AG04449 (cell line): ENCODE results near the gene PRKAG2.

ENCODE experiments used
- CTCF ChIA-PET: fragments of 350-600 bp; formaldehyde crosslinking; extraction: SDS; loops from one replicate; lab custom pipeline; 2021; ENCODE audit warnings: antibody characterized with exemption; lab: Yijun Ruan, JAX
- POLR2A ChIA-PET: fragments of 400-600, 350-600 bp; formaldehyde crosslinking; extraction: SDS; loops from one replicate; lab custom pipeline; 2020; ENCODE audit warnings: antibody characterized with exemption, inconsistent platforms; lab: Yijun Ruan, JAX
- DNase-seq: peaks from one replicate; pipeline ENCODE4 v3.0.0-alpha.2; 2010; ENCODE audit warnings: low read depth, low spot score
- H3K4me3 ChIP-seq: 2 replicates; pipeline ENCODE4 v1.5.1; 2011; ENCODE audit warnings: low read depth, mild to moderate bottlenecking, control low read depth, low read length
- TF ChIP-seq, protein P1 (sequence below): IDR thresholded peaks from one replicate; pipeline ENCODE4 v1.5.1; 2011; ENCODE audit warnings: mild to moderate bottlenecking, moderate library complexity, low read length, control low read depth, inconsistent platforms; ENCODE audit not compliant: insufficient read depth; ENCODE audit errors: missing control alignments

The PRKAG2 gene

GRCh38 chr7:151721694-151722093 is 155.2 kb downstream of the PRKAG2 start:
- DNase-seq, result no peak
- CTCF ChIA-PET, result interaction anchor here (1.1 to 1.8 kb wide), 3 partner anchors 13 to 16 kb away, joined by 3 to 5 read pairs (median 5); no protein-coding TSS in a partner anchor
- POLR2A ChIA-PET, result no interaction called here
- H3K4me3 ChIP-seq, result no peak overlapping the region
- TF ChIP-seq, protein P1, sequence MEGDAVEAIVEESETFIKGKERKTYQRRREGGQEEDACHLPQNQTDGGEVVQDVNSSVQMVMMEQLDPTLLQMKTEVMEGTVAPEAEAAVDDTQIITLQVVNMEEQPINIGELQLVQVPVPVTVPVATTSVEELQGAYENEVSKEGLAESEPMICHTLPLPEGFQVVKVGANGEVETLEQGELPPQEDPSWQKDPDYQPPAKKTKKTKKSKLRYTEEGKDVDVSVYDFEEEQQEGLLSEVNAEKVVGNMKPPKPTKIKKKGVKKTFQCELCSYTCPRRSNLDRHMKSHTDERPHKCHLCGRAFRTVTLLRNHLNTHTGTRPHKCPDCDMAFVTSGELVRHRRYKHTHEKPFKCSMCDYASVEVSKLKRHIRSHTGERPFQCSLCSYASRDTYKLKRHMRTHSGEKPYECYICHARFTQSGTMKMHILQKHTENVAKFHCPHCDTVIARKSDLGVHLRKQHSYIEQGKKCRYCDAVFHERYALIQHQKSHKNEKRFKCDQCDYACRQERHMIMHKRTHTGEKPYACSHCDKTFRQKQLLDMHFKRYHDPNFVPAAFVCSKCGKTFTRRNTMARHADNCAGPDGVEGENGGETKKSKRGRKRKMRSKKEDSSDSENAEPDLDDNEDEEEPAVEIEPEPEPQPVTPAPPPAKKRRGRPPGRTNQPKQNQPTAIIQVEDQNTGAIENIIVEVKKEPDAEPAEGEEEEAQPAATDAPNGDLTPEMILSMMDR, result no peak

GRCh38 chr7:151721236-151721635 is 155.7 kb downstream of the PRKAG2 start:
- ChIA-PET CTCF (interaction anchor here (1.1 to 1.8 kb wide), 3 partner anchors 13 to 15 kb away, joined by 3 to 5 read pairs (median 5); no protein-coding TSS in a partner anchor), POLR2A (no interaction called here)
- no peak overlapping the region for H3K4me3 ChIP-seq
- no peak for DNase-seq
- TF ChIP-seq, protein P1, result no peak

- CTCF ChIA-PET, result interaction anchor here (1.1 kb wide), 1 partner anchor 13 kb away, joined by 3 read pairs; no protein-coding TSS in a partner anchor
- TF ChIP-seq, protein P1, result no peak
- no peak for DNase-seq
- H3K4me3 ChIP-seq, result no peak overlapping the region
- POLR2A ChIA-PET, result no interaction called here
These were observed 156.6 kb downstream of the PRKAG2 start for GRCh38 chr7:151720280-151720679.

- DNase-seq, result no peak
- ChIA-PET POLR2A (no interaction called here), CTCF (interaction anchor here (1.1 kb wide), 1 partner anchor 13 kb away, joined by 3 read pairs; no protein-coding TSS in a partner anchor)
- H3K4me3 ChIP-seq, result no peak overlapping the region
- TF ChIP-seq, protein P1, result no peak
These were observed 157.0 kb downstream of the PRKAG2 start for GRCh38 chr7:151719897-151720242.

- no peak overlapping the region for H3K4me3 ChIP-seq
- CTCF ChIA-PET, result interaction anchor here (1.1 to 1.8 kb wide), 2 partner anchors 12 kb away, joined by 3 to 5 read pairs; no protein-coding TSS in a partner anchor
- no peak for DNase-seq
- POLR2A ChIA-PET, result no interaction called here
- TF ChIP-seq, protein P1, result no peak
These were observed 157.7 kb downstream of the PRKAG2 start for GRCh38 chr7:151719031-151719896.

- TF ChIP-seq, protein P1, result no peak
- no peak overlapping the region for H3K4me3 ChIP-seq
- ChIA-PET POLR2A (no interaction called here), CTCF (interaction anchor here (1.2 to 1.8 kb wide), 4 partner anchors 11 to 155 kb away, joined by 3 to 5 read pairs (median 4); no protein-coding TSS in a partner anchor)
- DNase-seq, result no peak
These were observed 159.0 kb downstream of the PRKAG2 start for GRCh38 chr7:151717918-151718317.
